ENCODE measurements around the gene SMYD3. TPM values are rescaled to one million over a fixed set of nuclear protein-coding genes. Genes with fewer than 3 reads are reported as not detected.
"Not testable (repeated sequence)": the region's sequence is repeated elsewhere in the genome, so short reads cannot be mapped to it uniquely, and the experiment has no call there.

The SMYD3 gene
- total and polyA plus RNA-seq, 2 donors = 22.0 to 27.0 TPM

- WGBS = 97% methylated on average over 4 of the region's 4 CpGs
- Histone ChIP-seq H3K4me1 (ENCODE audit: control insufficient read depth in 2 of 2, insufficient read depth in 2 of 2, low read length in 2 of 2) (peaks cover 0 to 3% of the 10 kb centered on the region in 2 donors), H3K27me3 (ENCODE audit: control insufficient read depth in 2 of 2, insufficient read depth in 1 of 2, low read length in 1 of 2) (no peaks in the 10 kb centered on the region), H3K4me3 (ENCODE audit: low read length in 2 of 2) (no peak overlapping the region), H3K9me3 (ENCODE audit: control insufficient read depth in 2 of 2, insufficient read depth in 1 of 2, low read length in 1 of 2) (peaks cover 0 to 1% of the 10 kb centered on the region in 2 donors), H3K27ac (ENCODE audit: low read depth in 1 of 2, low read length in 1 of 2) (no peak overlapping the region), H3K36me3 (ENCODE audit: control insufficient read depth in 2 of 2, insufficient read depth in 2 of 2, low read length in 1 of 2) (no peaks in the 10 kb centered on the region)
- no peak for DNase-seq (ENCODE audit: low read depth in 6 of 9, low spot score in 9 of 9)
Measured at GRCh38 chr1:245718951-245719350, 788.1 kb downstream of the SMYD3 start.

DNA sequence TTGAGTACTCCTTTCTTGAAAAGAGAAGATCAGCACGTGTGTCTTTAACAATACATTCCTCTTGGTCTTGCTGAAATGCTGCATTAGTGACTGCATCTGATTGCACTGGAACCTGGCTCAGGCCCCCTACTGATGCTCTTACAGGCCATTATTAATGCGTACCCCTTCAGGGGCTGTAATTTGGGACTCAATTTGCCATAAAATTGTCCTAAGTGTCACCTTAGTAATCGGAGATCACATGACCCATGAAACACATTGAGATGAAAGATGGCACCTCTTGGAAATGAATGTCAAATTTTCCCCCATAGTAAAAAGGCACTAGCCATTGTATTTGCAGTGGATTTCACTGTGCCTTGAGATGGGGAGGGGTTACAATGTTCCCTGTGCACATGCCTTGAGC is 789.0 kb downstream of the SMYD3 start:
- H3K27ac ChIP-seq (ENCODE audit: low read depth in 1 of 2, low read length in 1 of 2) = no peak overlapping the region
- no peaks in the 10 kb centered on the region for H3K27me3 ChIP-seq (ENCODE audit: control insufficient read depth in 2 of 2, insufficient read depth in 1 of 2, low read length in 1 of 2)
- no peaks in the 10 kb centered on the region for H3K9me3 ChIP-seq (ENCODE audit: control insufficient read depth in 2 of 2, insufficient read depth in 1 of 2, low read length in 1 of 2)
- H3K4me3 ChIP-seq (ENCODE audit: low read length in 2 of 2) = no peak overlapping the region
- no peaks in the 10 kb centered on the region for H3K36me3 ChIP-seq (ENCODE audit: control insufficient read depth in 2 of 2, insufficient read depth in 2 of 2, low read length in 1 of 2)
- H3K4me1 ChIP-seq (ENCODE audit: control insufficient read depth in 2 of 2, insufficient read depth in 2 of 2, low read length in 2 of 2) = peaks cover 0 to 3% of the 10 kb centered on the region in 2 donors
- WGBS = 97% methylated on average over 3 of the region's 3 CpGs
- no peak for DNase-seq (ENCODE audit: low read depth in 6 of 9, low spot score in 9 of 9)

- no peak for DNase-seq (ENCODE audit: low read depth in 6 of 9, low spot score in 9 of 9)
- Histone ChIP-seq H3K27ac (ENCODE audit: low read depth in 1 of 2, low read length in 1 of 2) (no peak overlapping the region), H3K27me3 (ENCODE audit: control insufficient read depth in 2 of 2, insufficient read depth in 1 of 2, low read length in 1 of 2) (no peaks in the 10 kb centered on the region), H3K36me3 (ENCODE audit: control insufficient read depth in 2 of 2, insufficient read depth in 2 of 2, low read length in 1 of 2) (no peaks in the 10 kb centered on the region), H3K4me3 (ENCODE audit: low read length in 2 of 2) (no peak overlapping the region), H3K9me3 (ENCODE audit: control insufficient read depth in 2 of 2, insufficient read depth in 1 of 2, low read length in 1 of 2) (no peaks in the 10 kb centered on the region), H3K4me1 (ENCODE audit: control insufficient read depth in 2 of 2, insufficient read depth in 2 of 2, low read length in 2 of 2) (peaks cover 0 to 3% of the 10 kb centered on the region in 2 donors)
- 96% methylated on average over 3 of the region's 3 CpGs for WGBS
Measured at GRCh38 chr1:245717611-245718010, 789.5 kb downstream of the SMYD3 start.

GRCh38 chr1:245716561-245716960 is 790.5 kb downstream of the SMYD3 start:
- H3K36me3 ChIP-seq (ENCODE audit: control insufficient read depth in 2 of 2, insufficient read depth in 2 of 2, low read length in 1 of 2) = no peaks in the 10 kb centered on the region
- H3K27ac ChIP-seq (ENCODE audit: low read depth in 1 of 2, low read length in 1 of 2) = no peak overlapping the region
- H3K4me1 ChIP-seq (ENCODE audit: control insufficient read depth in 2 of 2, insufficient read depth in 2 of 2, low read length in 2 of 2) = peaks cover 0 to 4% of the 10 kb centered on the region in 2 donors
- WGBS = 98% methylated on average over 3 of the region's 3 CpGs
- no peak overlapping the region for H3K4me3 ChIP-seq (ENCODE audit: low read length in 2 of 2)
- H3K27me3 ChIP-seq (ENCODE audit: control insufficient read depth in 2 of 2, insufficient read depth in 1 of 2, low read length in 1 of 2) = no peaks in the 10 kb centered on the region
- no peaks in the 10 kb centered on the region for H3K9me3 ChIP-seq (ENCODE audit: control insufficient read depth in 2 of 2, insufficient read depth in 1 of 2, low read length in 1 of 2)
- no peak for DNase-seq (ENCODE audit: low read depth in 6 of 9, low spot score in 9 of 9)

- no peaks in the 10 kb centered on the region for H3K9me3 ChIP-seq (ENCODE audit: control insufficient read depth in 2 of 2, insufficient read depth in 1 of 2, low read length in 1 of 2)
- no peak overlapping the region for H3K27ac ChIP-seq (ENCODE audit: low read depth in 1 of 2, low read length in 1 of 2)
- WGBS = 93% methylated on average over 1 of the region's 1 CpG
- no peaks in the 10 kb centered on the region for H3K27me3 ChIP-seq (ENCODE audit: control insufficient read depth in 2 of 2, insufficient read depth in 1 of 2, low read length in 1 of 2)
- no peaks in the 10 kb centered on the region for H3K36me3 ChIP-seq (ENCODE audit: control insufficient read depth in 2 of 2, insufficient read depth in 2 of 2, low read length in 1 of 2)
- H3K4me1 ChIP-seq (ENCODE audit: control insufficient read depth in 2 of 2, insufficient read depth in 2 of 2, low read length in 2 of 2) = peaks cover 0 to 10% of the 10 kb centered on the region in 2 donors
- no peak for DNase-seq (ENCODE audit: low read depth in 6 of 9, low spot score in 9 of 9)
- H3K4me3 ChIP-seq (ENCODE audit: low read length in 2 of 2) = no peak overlapping the region
Measured at GRCh38 chr1:245715970-245716369, 791.1 kb downstream of the SMYD3 start.

DNA sequence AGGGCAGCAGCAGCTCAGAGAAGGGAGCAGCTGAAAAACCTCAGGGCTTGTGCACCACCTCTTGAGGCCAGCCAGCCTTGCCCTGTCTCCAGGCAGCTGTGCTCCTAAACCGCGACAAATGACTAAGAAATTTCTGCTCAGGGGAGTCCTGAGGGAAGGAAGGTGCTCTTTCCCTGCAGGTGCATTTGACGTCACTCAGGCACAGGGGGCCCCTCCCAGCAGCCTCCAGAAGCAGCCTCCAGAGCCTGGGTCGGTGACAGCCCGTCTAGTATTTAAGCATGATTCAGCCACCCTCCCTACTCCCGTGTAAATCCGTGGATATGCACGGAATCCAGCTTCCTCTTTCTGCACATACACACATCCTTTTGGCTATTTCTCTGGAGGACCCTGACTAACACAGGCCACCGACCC is 791.8 kb downstream of the SMYD3 start:
- Histone ChIP-seq H3K36me3 (ENCODE audit: control insufficient read depth in 2 of 2, insufficient read depth in 2 of 2, low read length in 1 of 2) (no peaks in the 10 kb centered on the region), H3K4me1 (ENCODE audit: control insufficient read depth in 2 of 2, insufficient read depth in 2 of 2, low read length in 2 of 2) (peaks cover 0 to 12% of the 10 kb centered on the region in 2 donors), H3K9me3 (ENCODE audit: control insufficient read depth in 2 of 2, insufficient read depth in 1 of 2, low read length in 1 of 2) (no peaks in the 10 kb centered on the region), H3K4me3 (ENCODE audit: low read length in 2 of 2) (no peak overlapping the region), H3K27me3 (ENCODE audit: control insufficient read depth in 2 of 2, insufficient read depth in 1 of 2, low read length in 1 of 2) (no peaks in the 10 kb centered on the region), H3K27ac (ENCODE audit: low read depth in 1 of 2, low read length in 1 of 2) (no peak overlapping the region)
- WGBS = 42% methylated on average over 9 of the region's 9 CpGs
- no peak for DNase-seq (ENCODE audit: low read depth in 6 of 9, low spot score in 9 of 9)

DNA sequence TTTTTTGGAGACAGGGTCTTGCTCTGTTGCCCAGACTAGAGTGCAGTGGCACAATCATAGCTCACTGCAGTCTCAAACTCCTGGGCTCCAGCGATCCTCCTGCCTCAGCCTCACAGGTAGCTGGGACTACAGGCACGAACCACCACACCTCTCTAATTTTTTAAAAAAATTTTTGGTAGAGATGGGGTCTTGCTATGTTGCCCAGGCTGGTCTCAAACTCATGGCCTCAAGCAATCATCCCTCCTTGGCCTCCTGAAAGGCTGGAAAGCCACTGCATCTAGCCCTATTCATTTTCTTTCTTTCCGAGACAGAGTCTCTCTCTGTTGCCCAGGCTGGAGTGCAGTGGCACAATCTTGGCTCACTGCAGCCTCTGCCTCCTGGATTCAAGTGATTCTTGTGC is 793.1 kb downstream of the SMYD3 start:
- peaks cover 0 to 12% of the 10 kb centered on the region in 2 donors for H3K4me1 ChIP-seq (ENCODE audit: control insufficient read depth in 2 of 2, insufficient read depth in 2 of 2, low read length in 2 of 2)
- not testable (repeated sequence) for H3K27me3 ChIP-seq (ENCODE audit: control insufficient read depth in 2 of 2, insufficient read depth in 1 of 2, low read length in 1 of 2); H3K9me3 ChIP-seq (ENCODE audit: control insufficient read depth in 2 of 2, insufficient read depth in 1 of 2, low read length in 1 of 2); DNase-seq (ENCODE audit: low read depth in 6 of 9, low spot score in 9 of 9); H3K27ac ChIP-seq (ENCODE audit: low read depth in 1 of 2, low read length in 1 of 2); H3K4me3 ChIP-seq (ENCODE audit: low read length in 2 of 2); H3K36me3 ChIP-seq (ENCODE audit: control insufficient read depth in 2 of 2, insufficient read depth in 2 of 2, low read length in 1 of 2)
- WGBS = 96% methylated on average over 3 of the region's 3 CpGs

- 71% methylated on average over 30 of the region's 30 CpGs for WGBS
- Histone ChIP-seq H3K9me3 (ENCODE audit: control insufficient read depth in 2 of 2, insufficient read depth in 1 of 2, low read length in 1 of 2) (no peaks in the 10 kb centered on the region), H3K27ac (ENCODE audit: low read depth in 1 of 2, low read length in 1 of 2) (no peak overlapping the region), H3K27me3 (ENCODE audit: control insufficient read depth in 2 of 2, insufficient read depth in 1 of 2, low read length in 1 of 2) (no peaks in the 10 kb centered on the region), H3K4me3 (ENCODE audit: low read length in 2 of 2) (no peak overlapping the region), H3K36me3 (ENCODE audit: control insufficient read depth in 2 of 2, insufficient read depth in 2 of 2, low read length in 1 of 2) (no peaks in the 10 kb centered on the region), H3K4me1 (ENCODE audit: control insufficient read depth in 2 of 2, insufficient read depth in 2 of 2, low read length in 2 of 2) (peaks cover 0 to 12% of the 10 kb centered on the region in 2 donors)
- DNase-seq (ENCODE audit: low read depth in 6 of 9, low spot score in 9 of 9) = no peak
Measured at GRCh38 chr1:245710961-245711903, 795.8 kb downstream of the SMYD3 start.

DNA sequence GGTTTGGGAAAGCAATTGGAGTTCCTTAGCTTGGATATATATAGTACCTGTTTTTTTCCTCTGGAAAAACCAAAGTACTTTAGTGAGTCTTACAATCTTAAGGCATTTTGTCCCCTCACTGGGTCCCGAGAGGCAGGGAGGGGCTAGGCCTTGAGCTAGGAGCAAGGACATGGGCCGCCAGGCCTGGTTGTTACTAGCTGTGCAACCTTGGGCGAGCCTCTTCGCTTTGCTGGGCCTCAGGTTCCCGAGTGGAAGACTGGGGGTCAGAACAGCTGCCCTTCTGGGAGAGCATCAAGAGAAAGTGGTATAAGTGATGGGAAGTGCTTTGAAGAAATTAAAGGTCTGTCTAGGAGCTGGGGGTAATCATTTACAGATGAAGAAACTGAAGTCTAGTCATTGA is 799.1 kb downstream of the SMYD3 start:
- H3K9me3 ChIP-seq (ENCODE audit: control insufficient read depth in 2 of 2, insufficient read depth in 1 of 2, low read length in 1 of 2) = no peaks in the 10 kb centered on the region
- no peaks in the 10 kb centered on the region for H3K27me3 ChIP-seq (ENCODE audit: control insufficient read depth in 2 of 2, insufficient read depth in 1 of 2, low read length in 1 of 2)
- DNase-seq (ENCODE audit: low read depth in 6 of 9, low spot score in 9 of 9) = no peak
- no peak overlapping the region for H3K4me3 ChIP-seq (ENCODE audit: low read length in 2 of 2)
- peaks cover 0 to 9% of the 10 kb centered on the region in 2 donors for H3K4me1 ChIP-seq (ENCODE audit: control insufficient read depth in 2 of 2, insufficient read depth in 2 of 2, low read length in 2 of 2)
- WGBS = 96% methylated on average over 5 of the region's 5 CpGs
- no peaks in the 10 kb centered on the region for H3K36me3 ChIP-seq (ENCODE audit: control insufficient read depth in 2 of 2, insufficient read depth in 2 of 2, low read length in 1 of 2)
- H3K27ac ChIP-seq (ENCODE audit: low read depth in 1 of 2, low read length in 1 of 2) = no peak overlapping the region

All from thymus (tissue), 11 donors.